Measurements from ENCODE around the gene IMPG1. TPM values are rescaled to one million over a fixed set of nuclear protein-coding genes. Genes with fewer than 3 reads are reported as not detected.
"Not testable (repeated sequence)": the region's sequence is repeated elsewhere in the genome, so short reads cannot be mapped to it uniquely, and the experiment has no call there.

IMPG1 gene
- total RNA-seq, 4 donors from 2014 or later, result not detected

DNA sequence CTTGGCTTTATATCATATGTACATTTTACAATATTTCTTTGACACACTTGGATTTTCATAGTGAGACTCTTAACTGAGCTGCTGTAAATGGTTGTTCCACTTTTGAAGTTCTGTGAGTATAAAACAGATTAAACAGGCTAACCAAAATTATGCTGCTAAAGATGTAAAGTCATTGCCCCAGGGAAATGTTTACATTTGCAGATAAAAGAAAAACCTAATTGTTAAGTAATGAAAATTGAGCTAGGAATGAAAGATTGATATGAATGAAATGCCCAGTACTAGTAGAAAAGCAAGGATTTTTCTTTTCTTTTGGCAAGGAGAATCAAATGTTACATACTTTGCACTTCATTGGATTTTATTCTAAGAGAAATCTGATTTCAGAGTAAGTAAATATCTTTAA, 159.4 kb downstream of the IMPG1 start:
- Histone ChIP-seq H3K9me3 (no peaks in the 10 kb centered on the region), H3K27ac (no peak overlapping the region), H3K4me1 (no peaks in the 10 kb centered on the region), H3K27me3 (no peaks in the 10 kb centered on the region), H3K36me3 (peaks cover 17% of the 10 kb centered on the region), H3K4me3 (no peak overlapping the region)
- no peak for TF ChIP-seq CTCF (IDR thresholded peaks at IDR 0.05)
- TF ChIP-seq POLR2A (IDR thresholded peaks at IDR 0.05), result no peak
- no peak for TF ChIP-seq EP300 (IDR thresholded peaks at IDR 0.05)
- no peak for TF ChIP-seq POLR2AphosphoS5 (IDR thresholded peaks at IDR 0.05)
- DNase-seq (ENCODE audit: low spot score in 2 of 2), result no peak

DNA sequence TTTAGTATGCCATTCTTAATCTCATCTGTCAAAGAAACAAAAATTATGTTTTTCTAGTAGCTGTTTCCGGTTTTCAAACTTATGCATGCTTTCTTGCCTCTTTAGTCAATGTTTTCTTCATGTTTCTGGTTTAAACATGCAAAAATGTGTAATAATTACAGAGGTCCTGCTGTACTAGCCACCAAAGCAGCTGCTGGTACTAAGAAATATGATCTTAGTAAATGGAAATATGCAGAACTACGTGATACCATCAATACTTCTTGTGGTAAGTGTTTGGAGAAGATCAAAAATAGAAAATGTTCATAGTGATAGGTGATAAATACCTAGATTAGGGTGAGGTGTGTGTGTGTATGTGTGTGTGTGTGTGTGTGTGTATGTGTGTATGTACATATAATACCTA, 165.0 kb downstream of the IMPG1 start:
- no peak overlapping the region for H3K27ac ChIP-seq
- no peaks in the 10 kb centered on the region for H3K27me3 ChIP-seq
- peaks cover 2% of the 10 kb centered on the region for H3K36me3 ChIP-seq
- H3K9me3 ChIP-seq, result no peaks in the 10 kb centered on the region
- WGBS, result 76% methylated on average over 2 of the region's 2 CpGs
- no peak overlapping the region for H3K4me3 ChIP-seq
- TF ChIP-seq POLR2A (IDR thresholded peaks at IDR 0.05), result no peak
- TF ChIP-seq CTCF (IDR thresholded peaks at IDR 0.05), result no peak
- no peak for TF ChIP-seq EP300 (IDR thresholded peaks at IDR 0.05)
- TF ChIP-seq POLR2AphosphoS5 (IDR thresholded peaks at IDR 0.05), result no peak
- H3K4me1 ChIP-seq, result no peaks in the 10 kb centered on the region
- no peak for DNase-seq (ENCODE audit: low spot score in 2 of 2)

- peaks cover 2% of the 10 kb centered on the region for H3K36me3 ChIP-seq
- H3K27me3 ChIP-seq, result no peaks in the 10 kb centered on the region
- H3K4me1 ChIP-seq, result no peaks in the 10 kb centered on the region
- H3K27ac ChIP-seq, result no peak overlapping the region
- DNase-seq (ENCODE audit: low spot score in 2 of 2), result no peak
- no peak overlapping the region for H3K4me3 ChIP-seq
- TF ChIP-seq POLR2A (IDR thresholded peaks at IDR 0.05) (no peak), EP300 (IDR thresholded peaks at IDR 0.05) (no peak), POLR2AphosphoS5 (IDR thresholded peaks at IDR 0.05) (no peak), CTCF (IDR thresholded peaks at IDR 0.05) (no peak)
- WGBS, result 87% methylated on average over 3 of the region's 3 CpGs
- H3K9me3 ChIP-seq, result no peaks in the 10 kb centered on the region
Measured at GRCh38 chr6:75906871-75907270, 165.6 kb downstream of the IMPG1 start.

DNA sequence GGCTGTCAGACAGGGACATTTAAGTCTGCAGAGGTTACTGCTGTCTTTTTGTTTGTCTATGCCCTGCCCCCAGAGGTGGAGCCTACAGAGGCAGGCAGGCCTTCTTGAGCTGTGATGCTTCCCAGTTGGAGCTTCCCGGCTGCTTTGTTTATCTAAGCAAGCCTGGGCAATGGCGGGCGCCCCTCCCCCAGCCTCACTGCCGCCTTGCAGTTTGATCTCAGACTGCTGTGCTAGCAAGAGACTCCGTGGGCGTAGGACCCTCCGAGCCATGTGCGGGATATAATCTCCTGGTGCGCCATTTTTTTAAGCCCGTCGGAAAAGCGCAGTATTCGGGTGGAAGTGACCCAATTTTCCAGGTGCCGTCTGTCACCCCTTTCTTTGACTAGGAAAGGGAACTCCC, 167.3 kb downstream of the IMPG1 start:
- H3K36me3 ChIP-seq; H3K27me3 ChIP-seq; H3K4me1 ChIP-seq; DNase-seq (ENCODE audit: low spot score in 2 of 2); H3K4me3 ChIP-seq; H3K9me3 ChIP-seq; H3K27ac ChIP-seq: not testable (repeated sequence)
- WGBS, result over 99% methylated on average over 14 of the region's 14 CpGs

- not testable (repeated sequence) for H3K27ac ChIP-seq; H3K36me3 ChIP-seq; H3K4me3 ChIP-seq; H3K4me1 ChIP-seq; H3K9me3 ChIP-seq; DNase-seq (ENCODE audit: low spot score in 2 of 2); H3K27me3 ChIP-seq
- WGBS, result 95% methylated on average over 1 of the region's 1 CpG
Measured at GRCh38 chr6:75900216-75900615, 172.2 kb downstream of the IMPG1 start.

DNA sequence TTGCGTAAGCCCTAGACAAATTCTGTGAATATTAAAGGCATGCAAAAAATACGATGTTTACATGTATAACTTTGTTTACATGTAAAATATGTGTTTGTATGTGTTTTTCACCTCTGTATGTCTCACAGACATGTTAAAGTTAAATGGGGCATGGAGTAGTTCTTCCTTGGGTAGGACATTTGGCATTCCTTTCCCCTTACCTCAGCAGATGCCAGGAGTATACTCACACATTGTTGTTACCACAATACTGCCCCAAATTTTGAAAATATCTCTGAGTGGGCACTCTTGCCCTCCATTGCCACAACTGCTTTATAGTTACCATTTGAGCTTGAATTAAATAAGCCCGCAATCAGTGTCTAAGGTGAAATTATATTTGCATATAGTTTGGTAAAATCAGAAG, 175.9 kb downstream of the IMPG1 start:
- DNase-seq (ENCODE audit: low spot score in 2 of 2), result no peak
- H3K27me3 ChIP-seq, result no peaks in the 10 kb centered on the region
- H3K36me3 ChIP-seq, result peaks cover 12% of the 10 kb centered on the region
- no peak overlapping the region for H3K4me3 ChIP-seq
- H3K9me3 ChIP-seq, result no peaks in the 10 kb centered on the region
- no peaks in the 10 kb centered on the region for H3K4me1 ChIP-seq
- TF ChIP-seq CTCF (IDR thresholded peaks at IDR 0.05) (no peak), EP300 (IDR thresholded peaks at IDR 0.05) (no peak), POLR2AphosphoS5 (IDR thresholded peaks at IDR 0.05) (no peak), POLR2A (IDR thresholded peaks at IDR 0.05) (no peak)
- H3K27ac ChIP-seq, result no peak overlapping the region
- 97% methylated on average over 3 of the region's 3 CpGs for WGBS
